Right forelimb (tissue), 1 donor: Measurements from ENCODE around the gene MYO1E.

Experiments used
- DNase-seq: peaks from one replicate; pipeline ENCODE4 v3.0.0-alpha.2; 2018

Gene MYO1E

GRCh38 chr15:59258317-59258716, 114.4 kb downstream of the MYO1E start:
- DNase-seq: no peak

DNA sequence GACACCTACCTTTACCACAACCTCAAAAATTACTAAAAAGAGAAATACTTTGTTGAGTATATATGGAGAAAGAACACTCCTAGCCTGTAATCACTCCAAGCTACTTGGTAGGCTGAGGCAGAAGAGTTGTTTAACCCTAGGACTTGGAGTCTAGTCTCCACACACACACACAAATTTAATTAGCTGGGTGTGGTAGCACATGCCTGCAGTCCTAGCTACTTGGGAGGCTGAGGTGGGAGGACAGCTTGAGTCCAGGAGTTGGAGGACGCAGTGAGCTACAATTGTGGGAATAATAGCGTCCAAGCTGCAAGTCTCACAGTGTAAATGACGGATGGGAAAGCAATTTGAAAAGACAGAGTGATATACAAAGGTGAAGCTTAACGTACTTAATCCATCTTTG, 115.5 kb downstream of the MYO1E start:
- DNase-seq: no peak

DNA sequence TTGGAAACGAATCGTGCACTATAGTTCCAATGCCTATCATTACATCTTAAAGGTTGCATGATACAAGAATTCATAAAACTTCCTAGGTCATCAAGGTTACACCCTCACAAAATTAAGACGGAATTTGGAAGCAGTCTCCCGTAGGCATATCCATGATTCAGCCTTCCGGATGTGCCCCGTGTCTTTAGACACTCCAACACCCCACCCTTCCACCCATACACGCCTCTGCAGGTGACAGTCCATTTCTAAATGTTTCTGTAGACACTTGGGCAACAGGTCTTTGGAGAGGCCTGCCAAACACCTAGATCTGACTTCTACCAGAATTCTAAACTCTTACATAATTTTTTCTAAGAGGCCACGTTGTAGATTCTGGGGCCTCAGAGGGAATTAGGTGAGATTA, 116.2 kb downstream of the MYO1E start:
- DNase-seq: no peak

DNA sequence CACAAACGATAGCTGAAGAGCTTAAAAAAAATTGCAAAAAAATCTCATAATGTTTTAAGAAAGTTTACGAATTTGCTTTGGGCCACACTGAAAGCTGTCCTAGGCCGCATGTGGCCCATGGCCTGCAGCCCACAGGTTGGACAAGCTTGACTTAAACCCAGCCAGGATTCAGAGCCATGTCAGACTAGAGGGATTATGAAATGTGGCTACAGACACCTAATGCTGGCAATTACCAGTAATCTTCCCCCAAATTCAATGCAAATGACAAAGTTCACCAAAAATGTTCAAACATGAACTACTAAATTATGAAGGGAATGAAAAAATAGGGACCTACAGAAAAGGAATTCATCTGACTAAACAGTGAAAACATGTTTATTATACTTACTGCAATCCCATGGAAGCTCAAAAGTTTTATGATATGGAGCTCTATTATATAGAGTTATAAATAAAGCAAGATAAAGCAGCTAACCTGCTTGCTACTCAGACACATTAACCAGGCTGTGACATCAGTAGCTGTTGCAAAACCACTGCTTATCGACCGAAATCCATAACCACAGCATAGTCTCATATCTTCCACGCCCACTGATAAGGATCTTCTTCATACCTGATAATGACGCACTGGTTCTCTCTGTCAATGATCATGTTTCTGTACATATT, 116.9 kb downstream of the MYO1E start:
- no peak for DNase-seq

DNA sequence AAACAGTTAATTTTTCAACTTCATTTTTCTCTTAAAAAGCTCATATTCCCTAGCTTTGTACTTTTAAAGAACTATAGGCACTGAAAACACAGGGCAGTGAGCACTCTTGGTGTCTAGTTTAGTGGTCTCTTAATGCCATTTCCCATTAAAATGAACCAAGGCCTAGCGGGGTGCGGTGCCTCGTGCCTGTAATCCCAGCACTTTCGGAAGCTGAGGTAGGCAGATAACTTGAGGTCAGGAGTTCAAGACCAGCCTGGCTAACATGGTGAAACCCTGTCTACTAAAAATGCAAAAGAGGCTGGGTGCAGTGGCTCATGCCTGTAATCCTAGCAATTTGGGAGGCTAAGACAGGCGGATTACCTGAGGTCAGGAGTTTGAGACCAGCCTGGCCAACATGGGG, 120.5 kb downstream of the MYO1E start:
- DNase-seq: no peak

DNA sequence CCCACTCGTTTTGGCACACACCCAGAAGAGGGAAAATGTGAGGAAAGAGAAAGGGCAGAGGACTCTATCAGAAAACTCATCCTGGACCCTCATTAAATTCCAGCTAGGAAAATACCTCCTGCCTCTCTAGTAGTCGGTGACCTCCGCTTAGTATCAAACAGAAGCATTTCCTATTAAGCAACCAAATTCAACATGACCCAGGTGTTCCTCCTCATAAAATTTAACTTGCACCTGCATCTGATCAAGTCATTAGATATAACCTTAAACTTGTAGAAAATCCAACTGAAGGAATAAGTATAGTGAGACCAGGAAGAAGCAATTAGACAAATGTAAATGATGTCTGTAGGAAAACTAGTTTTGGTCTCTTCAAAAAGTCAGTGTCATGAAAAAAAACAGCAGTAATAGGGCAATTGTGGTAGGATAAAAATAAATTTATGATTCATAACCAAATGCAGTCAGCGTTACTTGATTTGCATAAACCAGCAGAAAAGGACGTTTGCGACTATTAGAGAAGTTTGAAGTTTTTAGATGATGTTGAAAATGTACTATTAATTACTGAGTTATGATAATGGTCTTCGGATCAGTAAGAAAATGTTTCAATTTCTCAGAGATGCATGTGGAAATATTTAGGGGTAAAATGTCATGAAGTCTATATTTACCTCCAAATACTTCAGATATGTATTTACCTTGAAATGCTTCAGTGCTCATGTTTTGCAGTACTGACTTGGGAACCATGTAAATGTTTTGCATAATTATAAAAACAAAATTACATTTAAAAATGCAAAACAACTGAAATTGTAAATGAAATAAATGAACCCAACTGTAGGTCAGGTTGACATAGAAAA, 121.4 kb downstream of the MYO1E start:
- no peak for DNase-seq

GRCh38 chr15:59250249-59250648, 122.4 kb downstream of the MYO1E start:
- no peak for DNase-seq

GRCh38 chr15:59249816-59250215, 122.9 kb downstream of the MYO1E start:
- no peak for DNase-seq

- DNase-seq: no peak
These were observed 125.3 kb downstream of the MYO1E start for GRCh38 chr15:59247364-59247763.

- DNase-seq: no peak
These were observed 127.1 kb downstream of the MYO1E start for GRCh38 chr15:59245559-59245958.

DNA sequence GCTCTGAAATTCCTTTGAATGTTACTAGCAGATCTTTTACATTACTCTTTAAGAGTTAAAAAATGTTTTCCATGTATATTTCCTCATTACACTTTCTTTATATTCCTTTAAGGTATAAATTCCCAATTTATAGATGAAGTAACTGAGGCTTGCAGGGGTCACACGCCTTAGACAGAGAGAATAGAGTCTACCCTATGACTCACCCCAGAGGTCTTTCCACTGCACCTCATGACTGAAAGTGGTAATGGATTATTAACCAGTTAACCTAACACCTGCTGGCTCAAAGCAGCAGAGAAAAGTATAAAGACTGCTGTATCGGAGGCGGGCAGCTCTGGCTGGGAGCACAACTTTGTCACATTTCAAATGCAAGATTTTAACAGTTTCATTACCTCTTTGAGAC, 128.3 kb downstream of the MYO1E start:
- DNase-seq: no peak

DNA sequence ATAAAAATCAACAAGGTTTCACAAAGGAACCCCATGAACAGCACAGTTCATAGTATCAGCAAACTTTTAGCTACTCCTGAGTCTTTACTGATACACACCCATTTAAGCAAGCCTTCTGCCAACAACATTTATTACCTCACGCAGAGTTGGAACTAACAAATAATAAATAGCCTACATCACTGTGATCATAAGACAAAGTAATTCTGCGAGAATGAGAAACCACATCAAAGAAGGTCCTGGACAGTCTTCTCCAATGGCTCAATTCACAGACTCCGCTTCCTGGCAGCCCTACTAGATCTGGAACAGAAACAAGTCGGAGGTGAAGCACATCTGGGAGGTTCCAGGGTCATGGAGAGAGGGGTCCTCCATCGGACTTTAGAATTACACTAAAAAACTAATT, 129.0 kb downstream of the MYO1E start:
- DNase-seq: no peak

GRCh38 chr15:59242649-59243048, 130.0 kb downstream of the MYO1E start:
- DNase-seq: no peak

DNA sequence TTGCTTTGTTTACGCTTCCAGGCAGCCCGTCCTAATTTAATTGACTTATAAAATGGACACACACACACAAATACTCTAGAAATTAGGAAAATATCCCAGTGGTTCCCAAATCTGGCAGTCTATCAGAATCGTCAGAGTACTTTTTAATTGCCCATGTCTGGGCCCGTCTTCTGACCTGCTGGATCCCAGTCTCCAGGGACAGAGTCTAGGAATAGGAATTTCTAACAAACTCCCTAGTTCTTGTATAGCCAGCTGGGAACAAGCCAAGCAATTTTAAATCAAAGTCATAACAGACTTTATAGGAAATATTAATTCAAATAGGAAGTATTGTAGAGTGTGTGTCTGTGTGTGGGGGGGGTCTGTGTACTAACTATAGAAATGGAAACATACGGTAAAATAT, 132.6 kb downstream of the MYO1E start:
- DNase-seq: no peak

DNA sequence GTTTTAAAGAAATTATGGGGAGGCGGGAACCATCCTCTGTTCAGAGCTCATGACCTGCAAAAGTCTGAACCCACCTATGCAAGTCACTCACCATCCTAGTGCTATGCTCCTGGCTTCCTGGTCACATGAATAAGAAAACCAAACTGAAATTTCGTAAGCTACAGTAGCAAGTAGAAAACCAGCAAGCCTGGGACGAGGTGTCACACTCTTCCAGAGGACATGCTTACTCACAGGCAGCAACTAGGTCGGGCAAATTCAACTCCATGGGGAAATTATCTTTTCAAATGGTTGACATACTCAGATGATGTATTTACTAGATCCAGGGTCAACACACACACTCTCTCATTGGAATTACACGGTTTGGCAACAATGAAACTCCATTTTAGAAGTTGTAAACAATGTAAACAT, 134.7 kb downstream of the MYO1E start:
- DNase-seq: no peak

- no peak for DNase-seq
These were observed 135.4 kb downstream of the MYO1E start for GRCh38 chr15:59237119-59237855.

DNA sequence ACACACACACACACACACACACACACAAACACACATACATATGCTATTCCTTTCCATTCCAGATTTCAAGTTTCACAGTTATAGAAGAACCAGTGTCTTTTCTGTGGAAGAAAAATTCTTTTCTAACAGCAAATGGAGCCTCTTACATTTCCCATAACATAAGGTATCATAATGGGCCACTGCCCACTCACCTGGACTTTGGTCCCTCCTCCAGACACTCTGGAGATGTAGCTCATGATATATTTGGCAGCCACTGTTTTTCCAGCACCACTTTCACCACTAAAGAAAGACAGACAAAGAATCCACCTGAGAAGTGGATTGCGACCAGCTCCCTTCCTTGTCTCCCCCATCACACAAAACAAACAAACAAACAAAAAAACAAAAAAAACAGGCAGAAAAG, 136.3 kb downstream of the MYO1E start:
- DNase-seq: no peak

DNA sequence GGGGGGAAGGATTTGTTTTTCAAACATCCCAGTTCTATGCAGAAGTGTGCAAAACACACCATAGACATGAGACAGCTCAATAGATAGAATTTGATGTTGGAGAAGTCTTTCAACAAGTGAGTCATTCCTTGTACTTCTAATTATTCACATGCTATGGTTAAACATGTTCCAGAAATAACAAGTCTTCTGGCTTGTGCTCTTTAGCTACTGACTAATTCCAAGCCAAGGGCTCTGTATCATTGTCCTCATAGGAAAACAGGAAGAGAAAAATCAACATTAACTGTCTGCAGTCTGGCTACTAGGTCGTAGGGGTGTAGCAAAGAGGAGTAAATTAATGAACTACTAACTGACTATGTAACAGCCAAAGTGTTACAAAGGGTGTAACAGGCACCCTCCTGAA, 140.2 kb downstream of the MYO1E start:
- no peak for DNase-seq

GRCh38 chr15:59230531-59231055, 142.1 kb downstream of the MYO1E start:
- no peak for DNase-seq

DNA sequence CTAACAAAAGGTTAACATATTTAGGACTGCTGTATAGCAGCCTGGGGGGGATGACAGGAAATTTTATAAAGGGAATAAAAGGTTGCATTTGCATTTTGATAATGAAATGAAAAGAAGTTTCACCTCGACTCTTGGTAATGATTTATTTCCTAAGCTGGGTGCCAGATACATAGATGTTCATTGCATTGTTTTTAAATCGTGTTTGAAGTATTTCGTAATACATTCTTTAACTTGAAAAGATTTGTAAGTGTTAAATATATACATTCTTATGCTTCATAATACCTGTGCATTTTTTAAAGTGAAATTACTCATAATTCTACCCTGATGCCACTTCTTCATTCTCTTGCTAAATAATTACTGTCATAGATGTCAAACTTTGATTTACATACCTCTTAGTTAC, 143.2 kb downstream of the MYO1E start:
- DNase-seq: no peak

DNA sequence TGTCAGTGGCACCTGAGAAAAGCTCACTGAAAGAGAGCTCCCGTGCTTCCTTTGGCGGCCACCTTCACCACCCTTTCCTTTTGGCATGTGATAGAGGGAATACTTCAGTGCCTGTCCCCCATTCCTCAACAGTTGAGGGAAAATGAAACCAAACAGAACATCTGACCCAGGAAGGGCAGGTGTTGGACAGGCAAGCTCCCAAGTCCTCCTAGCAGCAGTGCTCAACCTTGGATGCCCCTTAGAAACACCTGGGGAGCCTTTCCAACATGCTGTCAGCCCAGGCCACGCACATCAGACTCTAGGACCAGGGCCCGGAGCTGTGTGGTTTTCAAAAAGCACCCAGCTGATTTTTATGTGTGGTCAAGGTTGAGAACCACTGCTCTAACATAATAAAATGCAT, 143.7 kb downstream of the MYO1E start:
- no peak for DNase-seq

GRCh38 chr15:59227021-59227420, 145.7 kb downstream of the MYO1E start:
- no peak for DNase-seq

DNA sequence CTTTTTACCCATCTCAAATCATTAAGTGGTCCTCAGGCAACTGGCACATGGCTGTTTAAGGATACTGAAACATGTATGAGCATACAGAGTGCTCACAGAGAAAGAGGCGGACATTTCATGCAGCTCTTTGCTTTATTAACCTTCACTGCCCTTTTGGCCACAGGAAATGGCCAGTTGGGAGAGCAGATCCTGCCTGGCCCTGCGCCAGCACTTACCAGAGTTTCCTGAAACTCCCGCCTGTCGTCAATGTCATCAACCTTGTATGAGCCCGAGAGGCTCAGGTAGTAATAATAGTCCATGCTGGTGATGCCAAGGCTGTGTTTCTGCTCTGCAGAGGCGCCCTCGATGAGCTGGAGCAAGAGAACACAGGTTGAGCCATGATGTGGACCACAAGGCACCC, 148.2 kb downstream of the MYO1E start:
- no peak for DNase-seq

GRCh38 chr15:59223736-59224135, 148.9 kb downstream of the MYO1E start:
- no peak for DNase-seq
